A549 (cell line): ENCODE results near the gene CNTNAP2. TPM values are rescaled to one million over a fixed set of nuclear protein-coding genes. Genes with fewer than 3 reads are reported as not detected.

Experiments
- ATAC-seq, 2 experiments: fragments of 200-7000 bp in 1 of 2; fragments of >200 bp in 1 of 2; cut with Nextera tagmentation in 1 of 2; cut with Tn5 transposase in 1 of 2; 3 replicates each; pipeline versions ENCODE4 v1.8.0 to v1.9.1; 2018 to 2020; ENCODE audit warnings: mild to moderate bottlenecking in 1 of 2, moderate library complexity in 1 of 2
- CTCF ChIA-PET: fragments of 300-600 bp; sonication (Branson Sonifier 250); formaldehyde crosslinking; extraction: SDS; loops from one replicate; lab custom pipeline; 2021; ENCODE audit warnings: antibody characterized with exemption, inconsistent platforms; lab: Yijun Ruan, JAX
- POLR2A ChIA-PET: fragments of 350-600 bp; formaldehyde crosslinking; extraction: SDS; loops from one replicate; lab custom pipeline; 2021; ENCODE audit warnings: antibody characterized with exemption, inconsistent platforms; lab: Yijun Ruan, JAX
- DNase-seq, 2 experiments: peaks; one replicate each; pipeline versions ENCODE4 v3.0.0 to v3.0.0-alpha.2; 2011 to 2016; ENCODE audit warnings: low read depth in 1 of 2, low spot score in 1 of 2
- FAIRE-seq: peaks from 2 replicates; lab custom pipeline; 2011; peaks lifted over from hg19 to GRCh38; lab: Jason Lieb, UNC
- H3K27ac ChIP-seq, 2 experiments: fragments of >200 bp; sonication (Bioruptor Twin); formaldehyde crosslinking; 3 replicates each; pipeline ENCODE4 v1.5.1; 2016 to 2017
- H3K4me1 ChIP-seq: fragments of >200 bp; sonication (Bioruptor Twin); formaldehyde crosslinking; 3 replicates; pipeline ENCODE4 v1.6.1; 2016
- H3K4me2 ChIP-seq: fragments of >200 bp; sonication (Bioruptor Twin); formaldehyde crosslinking; 3 replicates; pipeline ENCODE4 v1.6.1; 2016
- H3K4me3 ChIP-seq: fragments of >200 bp; sonication (Bioruptor Twin); formaldehyde crosslinking; 3 replicates; pipeline ENCODE4 v1.5.1; 2016
- H3K9me3 ChIP-seq: fragments of >200 bp; sonication (Bioruptor Twin); formaldehyde crosslinking; 3 replicates; pipeline ENCODE4 v1.6.1; 2016
- BHLHE40 ChIP-seq: IDR thresholded peaks from 2 replicates; pipeline ENCODE4 v1.6.1; 2012; ENCODE audit warnings: low read depth, low read length, inconsistent platforms
- CBX8 ChIP-seq: fragments of 200-600 bp; sonication (generic); IDR thresholded peaks from 2 replicates; pipeline ENCODE4 v1.6.1; 2016
- CEBPB ChIP-seq, 2 experiments: fragments of >200 bp in 1 of 2; sonication (Bioruptor Twin) in 1 of 2; formaldehyde crosslinking in 1 of 2; IDR thresholded peaks; 2 replicates each; pipeline ENCODE4 v1.6.1; 2012 to 2016
- CTCF ChIP-seq: fragments of >200 bp; sonication (Bioruptor Twin); formaldehyde crosslinking; IDR thresholded peaks from 3 replicates; pipeline ENCODE4 v1.5.1; 2016
- EHF ChIP-seq: fragments of 250-450 bp; sonication (Bioruptor Pico); IDR thresholded peaks from 2 replicates; pipeline ENCODE4 v1.5.0; 2020; ENCODE audit warnings: mild to moderate bottlenecking
- ELK1 ChIP-seq: fragments of 150-350 bp; IDR thresholded peaks from 2 replicates; pipeline ENCODE4 v1.6.1; 2014; ENCODE audit warnings: low read depth, mild to moderate bottlenecking, low read length
- ESRRA ChIP-seq: fragments of 150-350 bp; IDR thresholded peaks from 2 replicates; pipeline ENCODE4 v1.6.1; 2014; ENCODE audit warnings: mild to moderate bottlenecking, low read length, borderline replicate concordance
- FOSB ChIP-seq: fragments of 250-450 bp; sonication (Bioruptor Pico); IDR thresholded peaks from 2 replicates; pipeline ENCODE4 v1.5.0; 2020; ENCODE audit warnings: mild to moderate bottlenecking, moderate library complexity
- FOSL2 ChIP-seq, 2 experiments: fragments of 450-650 bp in 1 of 2; fragments of >200 bp in 1 of 2; sonication (Bioruptor Twin) in 1 of 2; formaldehyde crosslinking; IDR thresholded peaks; 2 replicates each; pipeline versions ENCODE4 v1.5.0 to v1.6.1; 2016 to 2020; ENCODE audit warnings: mild to moderate bottlenecking in 1 of 2, moderate library complexity in 1 of 2
- GATA3 ChIP-seq: IDR thresholded peaks from 2 replicates; pipeline ENCODE4 v1.6.1; 2012; ENCODE audit warnings: borderline replicate concordance
- HEYL ChIP-seq: fragments of 250-450 bp; sonication (Bioruptor Pico); IDR thresholded peaks from 2 replicates; pipeline ENCODE4 v1.8.0; 2021; ENCODE audit warnings: mild to moderate bottlenecking, moderate library complexity
- HOXA7 ChIP-seq: fragments of 250-450 bp; sonication (Bioruptor Pico); IDR thresholded peaks from 2 replicates; pipeline ENCODE4 v1.5.0; 2020; ENCODE audit warnings: mild to moderate bottlenecking, moderate library complexity
- HOXB13 ChIP-seq: fragments of 250-450 bp; sonication (Bioruptor Pico); IDR thresholded peaks from 2 replicates; pipeline ENCODE4 v1.5.0; 2020; ENCODE audit warnings: low read depth, mild to moderate bottlenecking, moderate library complexity
- JUNB ChIP-seq: fragments of >200 bp; sonication (Bioruptor Twin); formaldehyde crosslinking; IDR thresholded peaks from 2 replicates; pipeline ENCODE4 v1.6.1; 2016
- KDM1A ChIP-seq: fragments of 200-600 bp; sonication (generic); IDR thresholded peaks from 2 replicates; pipeline ENCODE4 v1.6.1; 2016; ENCODE audit warnings: low read depth, mild to moderate bottlenecking
- KDM5A ChIP-seq: fragments of 200-600 bp; sonication (generic); IDR thresholded peaks from 2 replicates; pipeline ENCODE4 v1.6.1; 2016; ENCODE audit warnings: antibody characterized with exemption, mild to moderate bottlenecking
- MAFK ChIP-seq: fragments of 450-650 bp; IDR thresholded peaks from 2 replicates; pipeline ENCODE4 v1.6.1; 2014; ENCODE audit not compliant: partially characterized antibody
- MAX ChIP-seq: IDR thresholded peaks from 2 replicates; pipeline ENCODE4 v1.6.1; 2012
- NFE2L2 ChIP-seq: fragments of 150-350 bp; conservative IDR thresholded peaks from 2 replicates; pipeline ENCODE4 v1.6.1; 2014; ENCODE audit warnings: low read length
- NR3C1 ChIP-seq: fragments of >200 bp; sonication (Bioruptor Twin); formaldehyde crosslinking; IDR thresholded peaks from 3 replicates; pipeline ENCODE4 v1.6.1; 2017
- PHF8 ChIP-seq: fragments of 200-600 bp; sonication (generic); IDR thresholded peaks from 2 replicates; pipeline ENCODE4 v1.6.1; 2016; ENCODE audit warnings: low read depth, mild to moderate bottlenecking, antibody characterized with exemption, moderate library complexity, borderline replicate concordance
- RCOR1 ChIP-seq: fragments of 150-350 bp; IDR thresholded peaks from 2 replicates; pipeline ENCODE4 v1.6.1; 2014; ENCODE audit warnings: antibody characterized with exemption, low read length, low read depth
- REST ChIP-seq: fragments of 200-600 bp; sonication (generic); IDR thresholded peaks from 2 replicates; pipeline ENCODE4 v1.6.1; 2016; ENCODE audit warnings: antibody characterized with exemption, mild to moderate bottlenecking, moderate library complexity
- RFX5 ChIP-seq: fragments of 450-650 bp; IDR thresholded peaks from 2 replicates; pipeline ENCODE4 v1.7.1; 2014; ENCODE audit warnings: antibody characterized with exemption, mild to moderate bottlenecking, moderate library complexity
- RNF2 ChIP-seq: fragments of 200-600 bp; sonication (generic); IDR thresholded peaks from 2 replicates; pipeline ENCODE4 v1.6.1; 2016; ENCODE audit warnings: low read depth, mild to moderate bottlenecking, antibody characterized with exemption, moderate library complexity, borderline replicate concordance
- SREBF2 ChIP-seq: fragments of 450-650 bp; IDR thresholded peaks from 2 replicates; pipeline ENCODE4 v1.6.1; 2014; ENCODE audit warnings: mild to moderate bottlenecking, moderate library complexity
- TFCP2L1 ChIP-seq: fragments of 250-450 bp; sonication (Bioruptor Pico); IDR thresholded peaks from 2 replicates; pipeline ENCODE4 v1.5.0; 2021; ENCODE audit warnings: mild to moderate bottlenecking
- TP53 ChIP-seq: fragments of 250-450 bp; sonication (Bioruptor Pico); IDR thresholded peaks from 2 replicates; pipeline ENCODE4 v1.5.0; 2021; ENCODE audit warnings: mild to moderate bottlenecking, moderate library complexity
- ZFP36 ChIP-seq: fragments of 450-650 bp; IDR thresholded peaks from 2 replicates; pipeline ENCODE4 v1.6.1; 2014; ENCODE audit warnings: borderline replicate concordance; ENCODE audit not compliant: partially characterized antibody
- WGBS: methylation state at CpG from one replicate; pipeline ENCODE4 v1.1.6; 2017; ENCODE audit errors: missing lambda C conversion rate; 5-methylcytosine and 5-hydroxymethylcytosine counted together
- polyA plus RNA-seq, 4 experiments: library from polyadenylated mRNA; depleted of rRNA in 3 of 4; stranded (reverse); fragments of >200 nt; fragmentation: RNase III in 1 of 4; extraction: RNeasy Plus Mini Kit Qiagen cat#74134 plus additional on column Dnase treatment in 1 of 4; gene quantifications; 2 replicates in 3 of 4; 3 replicates in 1 of 4; pipeline ENCODE4 v1.2.3, GENCODE V29; 2011 to 2017
- TF ChIP-seq, protein P1 (sequence below): IDR thresholded peaks from 2 replicates; pipeline ENCODE4 v1.6.1; 2012; ENCODE audit warnings: low read depth, borderline replicate concordance
- TF ChIP-seq, protein P2 (sequence below): fragments of >200 bp; sonication (Bioruptor Twin); formaldehyde crosslinking; IDR thresholded peaks from 3 replicates; pipeline ENCODE4 v1.6.1; 2016

The CNTNAP2 gene
- polyA plus RNA-seq, 2 of the 4 experiments (the other 2 are of a cell fraction), result 0.05 to 0.13 TPM

DNA sequence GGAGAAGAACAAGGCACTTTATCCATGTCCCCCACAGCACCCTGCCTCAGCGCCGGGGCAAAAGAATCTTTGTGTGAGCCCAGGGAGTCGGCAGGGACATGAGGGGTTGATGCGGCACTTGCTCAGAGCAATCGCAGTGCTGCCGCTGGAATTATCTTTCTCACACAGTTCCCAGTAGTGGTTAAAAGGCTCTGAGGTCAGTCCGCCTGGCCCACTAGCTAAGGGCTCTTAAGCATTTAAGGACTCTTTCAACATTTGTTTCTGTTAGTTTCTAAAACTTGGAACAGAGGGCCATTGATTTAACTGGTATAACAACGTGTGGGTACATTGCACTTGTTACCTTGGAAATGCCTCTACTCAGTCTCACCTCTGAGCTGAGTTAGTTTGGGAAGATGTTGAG, 2266.0 kb downstream of the CNTNAP2 start:
- no peak overlapping the region for H3K4me2 ChIP-seq
- no peak overlapping the region for H3K4me3 ChIP-seq
- ATAC-seq (no peak), FAIRE-seq (no peak), DNase-seq (no peak)
- 52% methylated on average over 8 of the region's 8 CpGs for WGBS
- ChIA-PET CTCF (no interaction called here), POLR2A (no interaction called here)
- no peaks in the 10 kb centered on the region for H3K9me3 ChIP-seq
- TF ChIP-seq MAX (no peak), ESRRA (no peak), CEBPB (IDR thresholded peaks at IDR 0.05) (no peak), NR3C1 (no peak), HEYL (no peak), RFX5 (no peak), KDM5A (no peak), TFCP2L1 (no peak), CTCF (no peak), MAFK (no peak), TP53 (no peak), FOSL2 (IDR thresholded peaks at IDR 0.05) (no peak), FOSL2 (CRISPR knock-in tag; IDR thresholded peaks at IDR 0.05) (no peak), JUNB (no peak), SREBF2 (no peak)
- TF ChIP-seq, protein P1, sequence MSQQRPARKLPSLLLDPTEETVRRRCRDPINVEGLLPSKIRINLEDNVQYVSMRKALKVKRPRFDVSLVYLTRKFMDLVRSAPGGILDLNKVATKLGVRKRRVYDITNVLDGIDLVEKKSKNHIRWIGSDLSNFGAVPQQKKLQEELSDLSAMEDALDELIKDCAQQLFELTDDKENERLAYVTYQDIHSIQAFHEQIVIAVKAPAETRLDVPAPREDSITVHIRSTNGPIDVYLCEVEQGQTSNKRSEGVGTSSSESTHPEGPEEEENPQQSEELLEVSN, result no peak
- H3K4me1 ChIP-seq, result no peaks in the 10 kb centered on the region
- no peak overlapping the region for H3K27ac ChIP-seq

GRCh38 chr7:148383651-148384050, 2267.1 kb downstream of the CNTNAP2 start:
- TF ChIP-seq NFE2L2, result no peak
- TF ChIP-seq HOXA7 (CRISPR knock-in tag), result no peak
- TF ChIP-seq SREBF2, result no peak
- no peak for TF ChIP-seq GATA3
- no peak for TF ChIP-seq HOXB13 (CRISPR knock-in tag)
- no peak for TF ChIP-seq JUNB
- TF ChIP-seq, protein P1, result no peak
- no peak for TF ChIP-seq TP53
- no peak for TF ChIP-seq ZFP36
- TF ChIP-seq REST, result no peak
- TF ChIP-seq ELK1, result no peak
- TF ChIP-seq RNF2, result no peak
- no peak for TF ChIP-seq PHF8
- TF ChIP-seq CBX8, result no peak
- no peak for TF ChIP-seq KDM1A
- no peak for TF ChIP-seq BHLHE40
- no peak for TF ChIP-seq FOSB (CRISPR knock-in tag)
- no peak for TF ChIP-seq EHF (CRISPR knock-in tag)
- no peak for TF ChIP-seq RCOR1
- TF ChIP-seq, protein P2, sequence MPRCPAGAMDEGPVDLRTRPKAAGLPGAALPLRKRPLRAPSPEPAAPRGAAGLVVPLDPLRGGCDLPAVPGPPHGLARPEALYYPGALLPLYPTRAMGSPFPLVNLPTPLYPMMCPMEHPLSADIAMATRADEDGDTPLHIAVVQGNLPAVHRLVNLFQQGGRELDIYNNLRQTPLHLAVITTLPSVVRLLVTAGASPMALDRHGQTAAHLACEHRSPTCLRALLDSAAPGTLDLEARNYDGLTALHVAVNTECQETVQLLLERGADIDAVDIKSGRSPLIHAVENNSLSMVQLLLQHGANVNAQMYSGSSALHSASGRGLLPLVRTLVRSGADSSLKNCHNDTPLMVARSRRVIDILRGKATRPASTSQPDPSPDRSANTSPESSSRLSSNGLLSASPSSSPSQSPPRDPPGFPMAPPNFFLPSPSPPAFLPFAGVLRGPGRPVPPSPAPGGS, result no peak
- ChIA-PET POLR2A (no interaction called here), CTCF (no interaction called here)
- Histone ChIP-seq H3K9me3 (no peaks in the 10 kb centered on the region), H3K27ac (no peak overlapping the region), H3K4me3 (no peak overlapping the region), H3K4me1 (no peaks in the 10 kb centered on the region), H3K4me2 (no peak overlapping the region)
- no peak for FAIRE-seq
- 56% methylated on average over 13 of the region's 14 CpGs for WGBS
- no peak for ATAC-seq
- DNase-seq, result no peak
